Measurements from ENCODE around the gene ODF2.
"Not testable (repeated sequence)": the region's sequence is repeated elsewhere in the genome, so short reads cannot be mapped to it uniquely, and the experiment has no call there.

DNA sequence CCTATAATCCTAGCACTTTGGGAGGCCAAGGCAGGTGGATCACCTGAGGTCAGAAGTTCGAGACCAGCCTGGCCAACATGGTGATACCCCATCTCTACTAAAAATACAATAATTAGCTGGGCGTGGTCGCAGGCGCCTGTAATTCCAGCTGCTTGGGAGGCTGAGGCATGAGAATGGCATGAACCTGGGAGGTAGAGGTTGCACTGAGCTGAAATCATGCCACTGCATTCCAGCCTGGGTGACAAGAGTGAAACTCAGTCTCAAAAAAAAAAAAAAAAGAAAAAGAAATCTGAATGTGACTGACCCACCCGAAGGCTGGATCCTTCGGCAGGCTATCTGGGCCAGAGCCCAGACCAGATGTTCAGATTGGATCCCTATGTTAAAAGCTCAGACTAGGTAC, 32.5 kb upstream of the ODF2 start:
- not testable (repeated sequence) for TF ChIP-seq EZH2 (IDR thresholded peaks at IDR 0.05; ENCODE audit: borderline replicate concordance, low read length)
- TF ChIP-seq, protein P1, sequence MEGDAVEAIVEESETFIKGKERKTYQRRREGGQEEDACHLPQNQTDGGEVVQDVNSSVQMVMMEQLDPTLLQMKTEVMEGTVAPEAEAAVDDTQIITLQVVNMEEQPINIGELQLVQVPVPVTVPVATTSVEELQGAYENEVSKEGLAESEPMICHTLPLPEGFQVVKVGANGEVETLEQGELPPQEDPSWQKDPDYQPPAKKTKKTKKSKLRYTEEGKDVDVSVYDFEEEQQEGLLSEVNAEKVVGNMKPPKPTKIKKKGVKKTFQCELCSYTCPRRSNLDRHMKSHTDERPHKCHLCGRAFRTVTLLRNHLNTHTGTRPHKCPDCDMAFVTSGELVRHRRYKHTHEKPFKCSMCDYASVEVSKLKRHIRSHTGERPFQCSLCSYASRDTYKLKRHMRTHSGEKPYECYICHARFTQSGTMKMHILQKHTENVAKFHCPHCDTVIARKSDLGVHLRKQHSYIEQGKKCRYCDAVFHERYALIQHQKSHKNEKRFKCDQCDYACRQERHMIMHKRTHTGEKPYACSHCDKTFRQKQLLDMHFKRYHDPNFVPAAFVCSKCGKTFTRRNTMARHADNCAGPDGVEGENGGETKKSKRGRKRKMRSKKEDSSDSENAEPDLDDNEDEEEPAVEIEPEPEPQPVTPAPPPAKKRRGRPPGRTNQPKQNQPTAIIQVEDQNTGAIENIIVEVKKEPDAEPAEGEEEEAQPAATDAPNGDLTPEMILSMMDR (conservative IDR thresholded peaks at IDR 0.05 in 1 of 2, IDR thresholded peaks at IDR 0.05 in 1 of 2; ENCODE audit: extremely low read depth in 1 of 2, insufficient read depth in 1 of 2, low read depth in 1 of 2, low read length in 2 of 2), result not testable (repeated sequence)

All from mammary epithelial cell (primary cell).